ENCODE measurements around the gene ITPR2.
"Not testable (repeated sequence)": the region's sequence is repeated elsewhere in the genome, so short reads cannot be mapped to it uniquely, and the experiment has no call there.

Gene ITPR2

DNA sequence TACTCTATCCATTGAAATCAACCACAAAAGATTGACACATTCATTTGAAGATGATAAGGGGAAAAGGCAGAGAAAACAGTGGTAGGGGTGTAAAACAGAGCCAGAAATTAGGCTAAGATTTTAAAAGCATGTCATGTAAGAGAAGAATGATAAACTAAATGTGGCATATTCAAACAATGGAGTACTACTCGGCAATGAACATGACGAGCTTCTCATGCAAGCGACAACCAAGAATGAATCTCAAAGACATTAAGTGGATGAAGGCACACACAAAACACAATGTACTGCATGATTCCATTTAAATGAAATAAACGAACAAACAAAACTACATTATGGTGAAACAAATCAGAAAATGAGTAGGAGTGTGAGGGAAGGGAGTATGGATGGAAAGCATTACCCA is 134.8 kb downstream of the ITPR2 start:
- no peak for DNase-seq

DNA sequence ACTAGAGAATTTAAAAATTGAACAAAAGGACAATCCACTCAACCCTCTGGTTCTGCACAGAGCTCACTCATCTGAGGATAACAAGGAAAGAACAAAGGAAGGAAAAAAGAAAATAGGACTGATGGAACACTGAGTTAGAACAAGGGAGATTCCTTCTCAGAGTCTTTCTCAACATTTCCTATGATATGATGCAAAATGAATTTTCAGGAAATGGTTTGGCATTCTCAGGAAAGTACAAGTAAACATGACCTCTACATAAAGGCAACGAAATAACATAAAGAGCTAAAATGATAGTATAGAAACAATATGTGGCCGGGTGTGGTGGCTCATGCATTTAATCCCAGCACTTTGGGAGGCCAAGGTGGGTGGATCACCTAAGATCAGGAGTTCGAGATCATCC is 135.8 kb downstream of the ITPR2 start:
- DNase-seq = no peak

DNA sequence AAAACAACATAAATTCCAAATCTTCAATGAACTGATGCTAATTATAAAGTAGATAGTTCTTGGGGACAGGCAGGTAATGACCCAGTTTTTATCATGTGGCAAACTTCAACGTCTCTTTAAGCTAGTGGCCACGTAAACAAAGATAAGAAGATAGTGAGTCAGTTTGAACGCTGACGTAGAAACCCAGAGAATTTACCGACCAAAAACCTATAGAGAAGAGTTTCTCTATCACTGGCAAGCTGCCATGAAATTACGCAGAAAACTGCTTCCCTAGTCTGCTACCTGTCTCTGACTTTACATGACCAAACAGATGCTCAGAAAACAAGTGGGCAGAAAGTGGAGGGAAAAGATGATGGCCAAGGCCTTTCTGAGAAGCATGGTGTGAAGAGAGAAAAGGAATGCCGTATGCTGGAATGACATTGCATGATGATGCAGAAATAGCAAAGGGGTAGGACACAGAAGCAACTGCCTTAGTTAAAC is 136.3 kb downstream of the ITPR2 start:
- DNase-seq = no peak

DNA sequence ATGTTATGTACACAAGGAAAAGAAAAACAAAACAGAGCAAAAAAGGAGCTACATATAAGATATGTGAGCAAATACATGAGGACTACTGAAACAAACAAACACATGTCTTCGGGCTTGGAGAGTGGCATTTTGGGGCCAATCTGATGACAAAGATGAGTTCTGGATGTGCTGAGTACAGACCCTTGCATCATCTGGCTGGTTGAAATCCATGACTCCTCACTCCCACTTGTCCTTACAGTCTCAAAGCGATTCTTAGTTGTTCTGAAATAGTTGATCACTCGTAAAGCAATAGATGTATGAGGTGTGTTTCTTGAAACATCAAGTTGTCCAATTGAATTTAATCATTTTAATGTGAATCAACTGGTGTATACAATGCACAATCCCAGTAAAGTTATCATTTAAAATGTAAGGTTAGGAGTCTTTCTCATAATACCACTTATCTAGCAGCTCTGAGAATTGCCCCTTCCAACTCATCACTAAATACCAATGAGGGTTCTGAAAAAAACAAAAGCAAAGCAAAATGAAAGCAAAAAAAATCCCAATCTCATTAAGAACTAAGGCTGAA is 136.9 kb downstream of the ITPR2 start:
- no peak for DNase-seq

DNA sequence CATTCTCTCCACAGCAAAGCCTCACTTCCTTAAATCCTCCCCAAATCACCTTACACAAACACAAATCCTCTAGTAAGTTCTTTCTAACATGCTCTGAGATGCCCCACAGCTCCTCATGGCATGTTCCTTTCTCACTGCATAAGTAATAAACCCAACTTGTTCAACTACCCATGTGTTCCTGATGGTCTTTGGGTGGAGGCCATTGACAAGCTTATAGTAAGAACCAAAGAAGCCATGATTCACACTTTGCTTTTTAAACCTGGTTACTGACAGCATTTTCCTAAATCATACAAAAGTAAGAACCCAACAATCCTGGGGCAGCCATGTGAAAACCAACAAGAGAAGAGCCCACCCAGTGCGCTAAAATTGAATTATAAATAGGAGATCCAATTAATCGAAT is 138.6 kb downstream of the ITPR2 start:
- no peak for DNase-seq

DNA sequence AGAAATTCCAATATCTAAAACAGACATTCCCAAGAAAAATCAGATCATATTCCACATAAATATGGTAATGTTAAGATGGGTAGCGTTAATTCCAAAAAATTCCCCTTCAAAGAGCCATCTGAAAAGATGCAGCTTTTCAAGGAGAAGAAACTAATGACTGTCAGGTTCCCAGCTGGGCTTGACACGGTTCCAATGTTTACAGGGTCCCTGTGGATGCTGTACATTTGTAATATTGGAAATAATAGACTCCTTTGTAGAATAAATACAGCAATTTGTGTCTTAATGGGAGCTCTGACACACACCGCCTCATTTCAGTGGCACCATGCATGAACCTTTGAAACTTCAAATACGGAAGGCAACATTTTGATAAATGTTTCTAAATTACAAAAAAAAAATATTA is 140.6 kb downstream of the ITPR2 start:
- no peak for DNase-seq

DNA sequence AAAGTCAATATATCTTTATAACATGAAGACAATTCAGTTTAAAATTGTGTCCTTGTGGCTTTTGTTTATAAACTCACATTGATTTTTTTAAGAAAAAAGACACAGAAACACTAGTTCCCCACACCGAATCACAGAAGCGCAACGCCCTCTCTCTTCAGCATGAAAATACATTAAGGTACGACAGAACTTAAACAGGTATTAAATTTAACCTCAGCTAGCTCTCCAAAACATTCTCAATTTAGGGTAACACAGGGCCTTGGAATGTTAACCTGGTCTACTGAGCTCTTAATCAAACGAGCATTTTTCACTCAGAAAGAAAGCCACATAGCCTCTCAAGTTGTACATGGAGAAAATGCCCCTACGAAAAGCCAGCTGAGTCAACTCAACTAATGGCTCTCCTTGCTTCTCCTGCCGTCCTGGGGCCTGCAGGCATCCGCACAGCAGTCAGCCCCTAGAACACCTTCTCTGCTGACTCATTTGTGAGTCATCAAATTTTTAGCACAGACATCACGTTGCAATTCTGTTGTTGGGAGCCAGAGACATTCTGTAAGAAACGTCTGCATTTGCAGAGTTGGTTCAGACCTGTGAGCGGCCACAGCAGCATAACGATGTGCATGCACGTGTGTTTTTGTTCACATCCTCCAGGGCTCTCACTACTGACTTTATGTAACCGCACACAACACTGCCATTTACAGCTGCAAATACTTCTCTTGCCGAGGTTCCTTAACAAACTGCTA is 141.6 kb downstream of the ITPR2 start:
- no peak for DNase-seq

DNA sequence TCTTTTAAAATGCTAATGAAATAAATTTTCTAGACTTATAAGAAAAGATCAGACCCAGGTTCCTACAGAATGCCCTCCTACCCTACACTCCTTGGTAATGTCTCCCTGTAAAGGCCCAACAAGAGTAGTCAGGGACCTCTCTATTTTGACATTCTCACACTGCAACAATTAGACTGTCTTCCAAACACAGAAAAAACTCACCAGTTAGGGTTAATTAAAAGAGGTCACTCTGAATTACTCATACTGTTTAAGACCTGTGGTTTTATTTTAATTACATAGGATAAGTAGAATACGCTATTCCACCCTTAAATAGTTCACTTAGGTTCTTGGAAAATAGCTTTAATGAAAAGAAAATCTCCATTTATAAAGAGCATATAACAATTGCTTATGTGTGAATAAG is 142.4 kb downstream of the ITPR2 start:
- DNase-seq = no peak

DNA sequence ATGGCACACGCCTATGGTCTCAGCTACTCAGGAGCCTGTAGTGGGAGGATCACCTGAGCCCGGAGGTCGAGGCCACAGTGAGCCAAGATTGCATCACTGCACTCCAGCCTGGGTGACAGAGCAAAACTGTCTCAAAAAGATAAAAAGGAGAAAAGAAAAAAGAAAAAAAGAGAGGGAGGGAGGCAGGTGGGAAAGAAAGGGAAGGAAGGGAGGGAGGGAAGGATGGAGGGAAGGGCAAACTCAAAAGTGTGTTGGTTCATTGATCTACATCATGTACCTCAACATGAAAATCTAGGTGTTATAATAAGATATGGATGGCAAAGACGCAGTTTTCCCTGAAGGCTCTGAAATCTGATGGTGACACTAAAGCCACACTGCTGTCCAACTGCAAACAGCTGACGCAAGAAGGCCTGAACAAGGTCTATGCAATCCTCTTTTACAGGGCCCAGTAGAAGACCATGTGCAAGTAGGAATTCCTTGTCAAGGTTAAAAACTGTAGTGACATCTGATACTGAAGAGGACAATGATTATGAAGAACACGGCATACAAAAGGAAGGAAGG is 143.6 kb downstream of the ITPR2 start:
- DNase-seq = no peak

DNA sequence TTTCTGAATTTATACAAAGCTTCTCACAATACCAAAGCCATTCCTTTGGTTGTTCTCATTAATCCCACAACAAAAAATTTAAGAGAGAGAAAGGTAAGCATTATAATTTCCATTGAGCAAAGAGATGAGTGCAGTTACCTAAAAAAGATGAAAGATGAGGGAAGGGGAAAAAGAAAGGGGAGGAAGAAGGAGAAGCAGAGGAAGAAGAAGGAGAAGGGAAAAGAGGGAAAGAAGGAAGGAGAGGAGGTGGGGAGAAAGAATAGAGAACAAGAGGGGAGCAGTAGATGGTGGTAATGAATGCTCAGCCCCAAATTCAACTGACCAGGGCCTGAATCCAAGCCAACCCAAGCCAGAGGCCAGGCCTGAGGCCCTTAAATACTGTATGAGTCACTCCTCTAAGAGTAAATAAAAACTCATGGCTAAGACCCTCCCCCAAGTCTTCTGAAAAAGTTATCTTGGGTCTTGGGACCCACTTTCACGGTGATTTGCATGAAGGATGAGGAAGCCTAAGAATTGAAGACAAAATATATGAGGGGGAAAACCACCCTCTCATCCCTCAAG is 144.6 kb downstream of the ITPR2 start:
- DNase-seq = no peak

DNA sequence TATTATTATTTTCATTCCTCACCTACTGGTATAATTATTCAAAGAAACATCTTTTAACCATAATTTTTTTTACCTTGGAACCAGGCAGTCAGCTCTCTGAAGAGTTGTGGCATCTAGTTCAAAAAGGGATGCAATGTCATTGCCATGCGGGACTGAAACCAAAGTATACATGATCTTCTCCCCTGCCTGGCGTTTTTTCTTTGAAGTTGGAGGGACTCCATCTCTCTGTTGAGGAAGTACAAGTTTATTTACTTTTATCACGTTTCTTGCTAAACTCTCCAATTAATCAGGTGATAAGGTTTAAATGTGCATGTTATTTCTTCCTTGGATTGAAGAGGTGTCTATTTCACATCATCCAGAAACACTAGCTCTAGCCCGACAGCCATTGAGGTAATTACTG is 146.6 kb downstream of the ITPR2 start:
- no peak for DNase-seq

DNA sequence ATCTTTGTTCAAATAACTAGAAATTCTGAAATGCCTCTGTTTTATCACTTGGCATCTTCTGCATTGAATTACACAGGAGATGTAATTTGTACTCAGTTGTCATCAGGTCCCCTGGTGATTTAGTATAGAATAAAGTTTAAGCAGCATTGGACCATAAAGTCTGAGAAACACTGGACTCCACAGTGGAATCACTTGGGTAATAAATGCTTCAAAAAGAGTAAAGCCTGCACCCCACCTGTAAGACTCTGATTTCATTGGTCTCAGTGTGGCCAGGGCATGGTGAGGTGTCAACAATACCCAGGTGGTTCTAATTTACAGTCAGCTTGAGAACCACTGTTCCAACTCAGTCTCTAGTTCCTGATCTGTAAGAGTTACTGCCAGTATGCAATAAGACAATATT is 148.9 kb downstream of the ITPR2 start:
- DNase-seq = no peak

DNA sequence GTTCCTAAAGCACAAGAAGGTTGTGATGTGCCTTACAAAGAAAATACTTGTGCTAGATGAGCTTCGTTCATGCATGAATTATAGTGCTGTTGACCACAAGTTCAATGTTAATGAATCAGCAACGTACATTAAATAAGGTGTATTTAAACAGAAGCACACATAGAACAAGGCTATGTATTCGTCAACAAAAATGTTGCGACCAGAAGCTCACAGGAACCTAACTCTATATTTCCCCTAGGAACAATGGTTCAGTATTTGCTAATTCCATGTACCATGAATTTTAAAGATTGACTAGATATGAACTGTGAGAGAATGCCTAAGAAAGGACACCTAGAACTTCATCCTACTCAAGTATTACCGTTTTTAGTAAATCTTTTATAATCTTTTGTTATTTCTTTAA is 149.6 kb downstream of the ITPR2 start:
- no peak for DNase-seq

DNA sequence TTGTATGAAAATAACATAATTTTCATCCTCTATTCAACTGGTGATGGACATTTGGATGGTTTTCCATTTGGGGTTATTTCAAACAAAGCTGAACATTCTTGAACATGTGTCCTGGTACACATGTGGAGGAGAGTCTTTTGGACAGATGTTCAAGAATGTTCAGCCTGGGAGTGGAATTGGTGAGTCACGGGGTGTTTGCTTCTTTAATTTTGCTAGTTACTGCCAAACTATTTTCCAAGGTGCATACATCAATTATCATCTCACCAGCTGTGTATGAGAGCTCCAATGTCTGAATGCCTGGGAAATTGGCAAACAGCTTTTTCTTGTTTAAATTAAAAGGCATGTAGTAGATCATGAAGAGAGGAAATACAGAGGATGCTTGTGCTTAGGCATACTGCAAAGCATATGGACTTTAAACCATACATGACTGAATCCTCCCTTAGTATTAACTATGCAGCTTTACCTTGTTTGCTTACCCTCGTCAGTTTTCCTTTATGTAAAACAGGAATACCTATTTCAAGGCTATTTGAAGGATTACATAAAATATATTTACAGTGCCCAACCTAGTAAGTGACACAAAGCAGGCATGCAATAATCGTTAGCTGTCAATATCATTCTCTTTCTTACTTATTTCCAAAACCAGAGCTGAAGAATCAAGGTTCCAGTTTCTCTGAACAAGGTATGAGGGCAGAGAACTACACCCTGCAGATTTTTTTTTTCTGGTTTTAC is 152.1 kb downstream of the ITPR2 start:
- DNase-seq = no peak

DNA sequence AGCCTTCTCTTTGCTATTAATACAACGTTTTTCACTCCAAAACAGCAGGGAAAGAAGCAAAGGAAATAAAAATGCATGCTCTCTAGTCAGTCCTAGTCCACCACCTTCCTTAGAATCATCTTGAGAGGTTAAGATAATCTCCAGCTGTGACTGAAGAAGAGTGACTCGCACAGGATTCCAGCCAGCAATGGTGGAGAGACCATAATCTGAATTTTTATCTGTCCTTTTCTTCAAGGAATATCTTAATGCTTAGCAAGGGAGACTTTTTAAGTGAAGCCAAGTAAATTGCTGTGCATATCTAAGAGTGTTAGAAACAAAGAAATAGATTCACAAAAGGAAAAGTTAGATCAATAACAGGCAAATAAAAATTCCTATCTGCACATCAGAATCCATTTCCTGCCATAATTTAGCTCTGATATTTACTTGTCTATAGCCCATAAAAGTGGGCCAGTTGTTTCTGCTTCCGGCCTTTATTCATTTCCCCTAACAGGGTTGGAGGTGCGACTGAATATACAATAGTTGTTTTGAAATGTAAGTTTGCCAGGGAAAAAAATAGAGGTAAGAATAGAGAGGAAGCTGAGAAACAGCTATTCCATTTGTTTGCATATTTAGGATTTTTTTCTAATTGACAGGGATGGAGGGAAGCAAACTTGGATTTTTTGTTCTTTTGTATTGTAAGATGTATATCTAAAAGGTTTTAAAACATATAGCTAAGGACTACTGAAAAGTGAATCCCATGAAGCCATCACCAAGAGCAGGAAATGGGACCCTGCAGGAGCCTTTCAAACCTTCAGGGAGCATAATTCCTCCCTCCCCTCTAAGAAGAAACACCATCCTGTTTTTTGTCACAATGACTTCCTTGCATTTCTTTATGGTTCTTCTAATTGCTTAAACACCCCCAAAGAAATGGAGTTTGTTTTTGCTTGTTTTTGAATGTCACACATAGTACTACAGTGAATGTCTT is 154.0 kb downstream of the ITPR2 start:
- DNase-seq = no peak

DNA sequence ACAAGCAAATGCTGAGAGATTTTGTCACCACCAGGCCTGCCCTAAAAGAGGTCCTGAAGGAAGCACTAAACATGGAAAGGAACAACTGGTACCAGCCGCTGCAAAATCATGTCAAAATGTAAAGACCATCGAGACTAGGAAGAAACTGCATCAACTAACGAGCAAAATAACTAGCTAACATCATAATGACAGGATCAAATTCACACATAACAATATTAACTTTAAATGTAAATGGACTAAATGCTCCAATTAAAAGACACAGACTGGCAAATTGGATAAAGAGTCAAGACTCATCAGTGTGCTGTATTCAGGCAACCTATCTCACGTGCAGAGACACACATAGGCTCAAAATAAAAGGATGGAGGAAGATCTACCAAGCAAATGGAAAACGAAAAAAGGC is 161.5 kb downstream of the ITPR2 start:
- not testable (repeated sequence) for DNase-seq

DNA sequence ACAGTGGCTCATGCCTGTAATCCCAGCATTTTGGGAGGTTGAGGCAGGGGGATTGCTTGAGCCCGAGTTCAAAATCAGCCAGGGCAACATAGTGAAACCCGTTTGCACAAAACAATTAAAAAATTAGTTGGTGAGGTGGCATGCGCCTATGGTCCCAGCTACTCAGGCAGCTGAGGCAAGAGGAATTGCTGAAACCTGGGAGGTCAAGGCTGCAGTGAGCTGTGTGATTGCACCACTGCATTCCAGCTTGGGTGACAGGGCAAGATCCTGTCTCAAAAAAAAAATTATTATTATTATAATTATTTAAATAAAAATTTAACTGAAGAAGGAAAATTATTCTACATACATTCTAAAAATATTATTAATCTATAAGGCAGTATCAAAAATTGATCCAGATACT is 164.1 kb downstream of the ITPR2 start:
- DNase-seq = no peak

DNA sequence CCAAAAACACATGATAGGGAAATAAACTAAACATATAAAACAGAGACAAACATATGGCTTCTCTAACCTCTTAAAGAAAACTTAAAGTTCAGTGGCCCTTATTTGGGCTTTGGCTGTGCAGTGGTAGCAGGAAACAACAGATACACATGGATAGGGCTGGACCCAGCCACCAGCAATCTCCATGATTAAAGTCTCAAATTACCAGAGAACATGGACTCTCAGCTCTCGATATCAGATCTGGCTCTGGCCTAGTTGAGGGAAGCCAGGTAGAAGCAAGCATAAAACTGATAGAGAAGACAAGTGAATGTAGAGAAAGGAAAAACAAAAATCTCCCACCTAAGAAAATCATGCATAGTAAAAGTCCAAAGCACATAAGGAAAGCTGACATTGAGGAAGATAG is 164.8 kb downstream of the ITPR2 start:
- DNase-seq = no peak

DNA sequence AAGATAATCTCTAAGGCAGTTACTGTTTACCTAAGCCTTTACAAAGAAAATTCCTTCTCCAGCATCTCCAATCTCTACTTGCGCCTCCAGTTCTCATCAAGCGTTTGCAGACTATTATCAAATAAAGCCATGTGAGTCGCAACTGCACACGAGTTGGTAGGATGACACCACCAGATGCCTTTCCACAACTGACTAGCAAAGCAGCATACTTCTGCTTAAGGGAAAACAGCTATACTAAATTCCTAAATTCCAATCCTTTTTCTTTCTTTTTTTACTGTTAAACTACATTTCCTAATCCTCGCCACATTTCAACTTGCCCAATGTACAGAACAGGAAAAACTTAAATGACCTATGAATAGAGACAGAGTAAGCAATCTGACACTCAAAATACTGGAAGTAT is 166.7 kb downstream of the ITPR2 start:
- no peak for DNase-seq

DNA sequence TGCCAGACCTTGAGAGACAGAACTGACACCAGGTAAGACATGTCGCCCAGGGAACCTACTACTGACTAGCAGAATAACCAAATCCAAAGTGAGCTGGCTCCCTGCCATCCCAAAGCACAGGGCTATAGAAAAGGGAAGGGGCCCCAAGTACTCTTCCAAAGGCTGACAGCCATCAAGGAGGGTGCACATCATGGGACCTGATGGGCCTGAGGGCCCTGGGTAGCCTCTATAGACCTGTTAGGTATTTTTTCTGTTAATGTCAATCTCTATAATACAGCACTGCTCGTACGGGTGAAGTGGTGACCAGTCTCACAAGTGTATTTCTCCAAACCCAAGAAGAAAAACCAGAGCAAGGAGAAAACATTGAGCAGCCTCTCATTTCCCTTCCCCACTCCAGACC is 171.6 kb downstream of the ITPR2 start:
- DNase-seq = no peak

DNA sequence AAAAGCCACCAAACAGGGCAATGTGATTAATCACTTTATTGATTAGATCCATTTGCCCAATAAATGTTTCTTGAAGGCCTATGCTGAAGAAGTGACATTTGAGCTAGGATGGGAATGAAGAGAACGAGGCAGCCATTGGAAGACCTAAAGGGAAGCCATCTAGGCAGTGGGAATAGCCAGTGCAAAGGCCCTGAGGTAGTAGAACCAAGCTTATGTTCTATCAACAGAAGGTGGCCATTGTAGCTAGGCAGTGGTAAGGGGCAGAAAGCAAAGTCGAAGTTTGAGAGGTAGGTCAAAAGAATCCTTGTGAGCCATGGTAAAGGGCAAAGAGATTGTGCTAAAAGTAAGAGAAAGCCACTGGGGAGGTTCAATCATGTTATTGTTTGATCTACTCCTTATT is 173.1 kb downstream of the ITPR2 start:
- DNase-seq = no peak

DNA sequence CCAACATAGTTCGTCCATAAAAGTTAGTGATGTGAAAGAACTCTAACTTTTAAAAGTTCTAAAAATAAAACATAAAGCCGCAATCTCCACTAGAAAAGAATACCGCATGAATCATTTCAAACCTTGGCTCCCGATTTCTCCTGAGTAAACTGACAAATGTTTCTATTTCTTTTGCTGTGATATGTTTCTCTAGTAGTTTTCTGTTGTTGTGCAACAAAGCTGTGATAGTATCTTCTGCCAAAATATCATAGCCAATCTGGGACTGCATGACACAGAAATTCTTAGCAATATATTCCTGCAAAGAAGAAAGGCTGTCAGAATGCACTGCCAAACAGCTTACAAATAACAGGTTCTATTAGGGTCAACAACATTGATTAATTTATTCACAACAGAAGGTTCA is 174.0 kb downstream of the ITPR2 start:
- no peak for DNase-seq
